Kidney (tissue), 14 donors: Measurements from ENCODE around the gene POMT1. TPM values are rescaled to one million over a fixed set of nuclear protein-coding genes. Genes with fewer than 3 reads are reported as not detected.

Experiments used
- DNase-seq, 5 donors: peaks; one replicate each; pipeline ENCODE4 v3.0.0-alpha.2; 2013 to 2020
- FAIRE-seq: peaks from 2 replicates; lab custom pipeline; 2012; peaks lifted over from hg19 to GRCh38; lab: Jason Lieb, UNC
- H3K27ac ChIP-seq, 2 donors: one replicate each; pipeline ENCODE4 v1.7.0; 2013; ENCODE audit warnings: low read depth in 2 of 2, low read length in 2 of 2, inconsistent platforms in 1 of 2
- H3K27me3 ChIP-seq: one replicate; pipeline ENCODE4 v1.7.1; 2013; ENCODE audit warnings: low read length, inconsistent platforms; ENCODE audit not compliant: control insufficient read depth, insufficient read depth
- H3K36me3 ChIP-seq, 3 donors: one replicate each; pipeline versions ENCODE4 v1.7.0 to v1.7.1; 2013; ENCODE audit warnings: low read length in 3 of 3, control low read depth in 1 of 3, inconsistent platforms in 1 of 3; ENCODE audit not compliant: insufficient read depth in 3 of 3, control insufficient read depth in 2 of 3
- H3K4me1 ChIP-seq, 3 donors: one replicate each; pipeline versions ENCODE4 v1.7.0 to v1.7.1; 2013; ENCODE audit warnings: low read length in 3 of 3, inconsistent platforms in 1 of 3, low read depth in 1 of 3; ENCODE audit not compliant: control insufficient read depth in 2 of 3, insufficient read depth in 2 of 3
- H3K4me3 ChIP-seq, 3 donors: one replicate each; pipeline versions ENCODE4 v1.7.0 to v1.8.1; 2013; ENCODE audit warnings: low read length in 3 of 3, control low read depth in 1 of 3, inconsistent platforms in 1 of 3
- H3K9ac ChIP-seq, 3 donors: one replicate each; pipeline versions ENCODE4 v1.7.0 to v1.7.1; 2013; ENCODE audit warnings: low read length in 3 of 3, control low read depth in 1 of 3, inconsistent platforms in 1 of 3
- H3K9me3 ChIP-seq, 3 donors: one replicate each; pipeline versions ENCODE4 v1.7.0 to v1.7.1; 2013; ENCODE audit warnings: low read length in 3 of 3, control low read depth in 1 of 3, inconsistent platforms in 1 of 3; ENCODE audit not compliant: control insufficient read depth in 2 of 3, insufficient read depth in 1 of 3
- intact Hi-C: fragments of 100-400 bp; cut with DNase I; formaldehyde crosslinking; loops from one replicate; pipeline ENCODE4 v1.11.1; 2022
- polyA plus RNA-seq: library from polyadenylated mRNA; stranded (reverse); fragments of 350-450 nt; fragmentation: Illumina TruSeq; extraction: RNeasy Lipid Tissue Mini Kit (QIAGEN cat#74804); gene quantifications from one replicate; pipeline ENCODE4 v1.2.3, GENCODE V29; 2014; ENCODE audit warnings: low read depth, low replicate concordance; ENCODE audit not compliant: insufficient read depth
- total RNA-seq: library from RNA; stranded (reverse); fragmentation: NEBNext Ultra II Directional; extraction: Animal tissue kit (Norgen Biotek cat#: 25700); gene quantifications from one replicate; pipeline ENCODE4 v1.2.1, GENCODE V29; 2021
- TF ChIP-seq, protein P1 (sequence below): IDR thresholded peaks from 3 replicates; pipeline ENCODE4 v1.5.1; 2012; ENCODE audit warnings: mild to moderate bottlenecking, moderate library complexity, borderline replicate concordance; ENCODE audit not compliant: insufficient read depth; ENCODE audit errors: extremely low read depth
- donor health status: control.
- donor health status: control.
- donor health status: control.
- donor health status: control.
- donor health status: control.
- donor health status: DM: yes; HTN: yes; CAD: no.
- donor health status: Normal renal cell carcinoma (clear cell type).

POMT1 gene
- total and polyA plus RNA-seq, 2 donors from 2014 or later = 32.3 to 36.5 TPM

DNA sequence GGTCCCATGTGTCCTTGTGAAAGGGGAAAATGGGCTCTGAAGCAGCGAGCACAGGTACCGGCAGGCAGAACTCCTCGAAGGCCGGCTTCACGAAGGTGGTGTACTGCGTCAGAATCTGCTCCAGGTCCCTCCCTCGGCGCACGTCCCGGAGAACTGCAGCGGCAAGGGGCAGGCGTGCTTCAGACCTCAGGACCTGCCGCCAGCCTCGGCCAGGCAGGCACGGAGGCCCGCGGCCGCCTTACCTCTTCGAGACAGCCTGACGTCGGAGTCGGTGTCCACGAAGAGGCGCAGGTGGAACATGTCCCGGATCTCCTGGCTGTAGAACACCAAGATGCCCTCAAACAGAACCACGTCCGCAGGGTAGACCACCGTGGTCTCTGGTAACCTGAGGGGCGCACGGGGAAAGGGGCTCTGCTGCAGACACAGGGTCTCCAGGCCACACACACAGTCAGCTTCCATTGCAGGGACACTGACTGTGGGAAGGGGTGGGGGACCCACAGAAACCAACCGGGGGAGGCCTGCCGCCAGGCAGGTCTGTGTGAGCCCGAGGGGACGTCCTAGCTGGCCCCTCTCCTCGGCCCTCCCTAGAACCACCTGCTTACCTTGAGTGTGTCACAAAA is 26.3 kb downstream of the POMT1 start:
- Histone ChIP-seq H3K9me3 (no peaks in the 10 kb centered on the region), H3K4me1 (peaks cover 0 to 15% (median 7%) of the 10 kb centered on the region in 3 donors), H3K27ac (no peak overlapping the region), H3K36me3 (peaks cover 2 to 23% (median 10%) of the 10 kb centered on the region in 3 donors), H3K9ac (no peak overlapping the region), H3K4me3 (no peak overlapping the region), H3K27me3 (no peaks in the 10 kb centered on the region)
- no peak for FAIRE-seq
- no peak for DNase-seq
- TF ChIP-seq, protein P1, sequence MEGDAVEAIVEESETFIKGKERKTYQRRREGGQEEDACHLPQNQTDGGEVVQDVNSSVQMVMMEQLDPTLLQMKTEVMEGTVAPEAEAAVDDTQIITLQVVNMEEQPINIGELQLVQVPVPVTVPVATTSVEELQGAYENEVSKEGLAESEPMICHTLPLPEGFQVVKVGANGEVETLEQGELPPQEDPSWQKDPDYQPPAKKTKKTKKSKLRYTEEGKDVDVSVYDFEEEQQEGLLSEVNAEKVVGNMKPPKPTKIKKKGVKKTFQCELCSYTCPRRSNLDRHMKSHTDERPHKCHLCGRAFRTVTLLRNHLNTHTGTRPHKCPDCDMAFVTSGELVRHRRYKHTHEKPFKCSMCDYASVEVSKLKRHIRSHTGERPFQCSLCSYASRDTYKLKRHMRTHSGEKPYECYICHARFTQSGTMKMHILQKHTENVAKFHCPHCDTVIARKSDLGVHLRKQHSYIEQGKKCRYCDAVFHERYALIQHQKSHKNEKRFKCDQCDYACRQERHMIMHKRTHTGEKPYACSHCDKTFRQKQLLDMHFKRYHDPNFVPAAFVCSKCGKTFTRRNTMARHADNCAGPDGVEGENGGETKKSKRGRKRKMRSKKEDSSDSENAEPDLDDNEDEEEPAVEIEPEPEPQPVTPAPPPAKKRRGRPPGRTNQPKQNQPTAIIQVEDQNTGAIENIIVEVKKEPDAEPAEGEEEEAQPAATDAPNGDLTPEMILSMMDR = no peak
- intact Hi-C loops = no loop called here

DNA sequence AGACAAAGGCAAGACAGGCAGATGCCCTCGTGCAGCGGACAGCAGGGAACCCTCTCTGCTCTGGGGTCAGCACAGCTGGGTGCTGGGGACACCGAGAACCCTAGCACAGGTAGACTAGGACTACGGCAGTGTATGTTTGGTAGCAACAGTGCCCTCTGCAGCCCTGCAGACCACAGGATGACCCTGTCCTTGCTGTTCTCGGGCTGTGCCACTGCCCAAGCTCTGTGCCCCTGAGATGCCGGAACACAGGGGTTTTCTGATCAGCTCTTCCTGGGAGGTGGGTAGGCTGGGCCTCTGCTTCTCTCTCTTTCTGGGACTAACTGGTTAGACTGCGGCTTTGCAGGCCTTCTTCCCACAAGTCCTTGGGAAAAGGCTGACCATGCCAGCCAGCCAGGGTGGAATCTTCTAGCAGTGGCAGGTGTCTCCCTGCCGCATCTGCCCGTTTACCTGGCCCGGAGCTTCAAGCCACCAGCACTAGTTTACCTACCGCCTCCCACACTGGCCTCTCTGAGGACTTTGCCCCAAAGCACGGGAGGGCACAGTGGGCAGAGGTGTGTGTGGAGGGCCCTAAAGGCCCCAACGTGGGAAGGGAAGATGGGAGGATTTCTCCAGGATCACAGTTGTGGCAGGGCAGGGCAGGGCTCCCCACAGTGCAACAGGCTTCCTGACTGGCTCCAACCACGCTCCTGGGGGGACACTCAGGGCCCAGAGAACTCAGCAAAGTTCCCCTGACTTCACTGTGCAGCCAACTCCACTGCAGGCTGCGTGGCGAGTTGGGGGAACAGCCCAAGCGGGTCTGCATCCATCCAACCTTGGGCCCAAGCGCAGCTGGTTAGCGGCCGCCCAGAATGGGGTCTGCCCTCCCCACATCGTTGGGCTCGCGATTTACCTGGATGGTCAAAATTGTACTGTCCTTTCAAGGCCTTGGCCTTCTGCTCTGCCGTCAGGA is 27.2 kb downstream of the POMT1 start:
- TF ChIP-seq, protein P1 = no peak
- Histone ChIP-seq H3K4me1 (peaks cover 0 to 13% (median 7%) of the 10 kb centered on the region in 3 donors), H3K4me3 (peak overlapping the region; percentile 70 to 87 (median 81)), H3K9me3 (no peaks in the 10 kb centered on the region), H3K27ac (no peak overlapping the region), H3K9ac (peak overlapping the region; percentile 27 to 82 (median 69)), H3K36me3 (peaks cover 2 to 21% (median 7%) of the 10 kb centered on the region in 3 donors), H3K27me3 (no peaks in the 10 kb centered on the region)
- DNase-seq (no peak), FAIRE-seq (no peak)
- intact Hi-C loops = no loop called here

DNA sequence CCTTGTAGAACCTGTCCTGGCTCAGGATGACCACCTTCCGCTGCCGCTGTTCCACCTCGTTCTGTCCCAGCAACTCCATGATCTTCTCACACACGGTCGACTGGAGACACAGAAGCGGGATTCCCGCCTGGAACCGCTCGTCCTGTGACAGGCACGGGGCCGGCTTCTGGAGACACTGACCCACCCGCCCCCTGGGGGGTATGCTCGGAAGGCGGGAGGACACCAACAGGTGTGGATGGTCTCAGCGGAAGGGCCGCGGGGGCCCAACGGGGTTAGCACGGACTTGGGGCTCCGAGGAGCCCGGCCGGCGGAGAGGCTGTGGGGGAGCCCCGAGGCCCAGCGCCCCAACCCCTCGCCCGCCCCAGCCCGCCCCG is 27.8 kb downstream of the POMT1 start:
- peak; percentile 57 to 87 (median 78) for DNase-seq
- peaks cover 2 to 19% (median 7%) of the 10 kb centered on the region in 3 donors for H3K36me3 ChIP-seq
- H3K27me3 ChIP-seq = no peaks in the 10 kb centered on the region
- FAIRE-seq = no peak
- H3K27ac ChIP-seq = no peak overlapping the region
- peak overlapping the region; percentile 70 to 87 (median 81) for H3K4me3 ChIP-seq
- intact Hi-C loops = no loop called here
- no peaks in the 10 kb centered on the region for H3K9me3 ChIP-seq
- peaks cover 0 to 13% (median 7%) of the 10 kb centered on the region in 3 donors for H3K4me1 ChIP-seq
- TF ChIP-seq, protein P1 = no peak
- H3K9ac ChIP-seq = peak overlapping the region; percentile 27 to 82 (median 69)
